OCI-M1 (cell line): ENCODE measurements around the gene FETUB.
A peak's percentile ranks its signal among the peaks of the same experiment; 100 is the strongest.

ENCODE experiments used
- DNase-seq: peaks from one replicate; lab custom pipeline; 2025; lab: John Stamatoyannopoulos, UW

FETUB gene, protein sequence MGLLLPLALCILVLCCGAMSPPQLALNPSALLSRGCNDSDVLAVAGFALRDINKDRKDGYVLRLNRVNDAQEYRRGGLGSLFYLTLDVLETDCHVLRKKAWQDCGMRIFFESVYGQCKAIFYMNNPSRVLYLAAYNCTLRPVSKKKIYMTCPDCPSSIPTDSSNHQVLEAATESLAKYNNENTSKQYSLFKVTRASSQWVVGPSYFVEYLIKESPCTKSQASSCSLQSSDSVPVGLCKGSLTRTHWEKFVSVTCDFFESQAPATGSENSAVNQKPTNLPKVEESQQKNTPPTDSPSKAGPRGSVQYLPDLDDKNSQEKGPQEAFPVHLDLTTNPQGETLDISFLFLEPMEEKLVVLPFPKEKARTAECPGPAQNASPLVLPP

DNA sequence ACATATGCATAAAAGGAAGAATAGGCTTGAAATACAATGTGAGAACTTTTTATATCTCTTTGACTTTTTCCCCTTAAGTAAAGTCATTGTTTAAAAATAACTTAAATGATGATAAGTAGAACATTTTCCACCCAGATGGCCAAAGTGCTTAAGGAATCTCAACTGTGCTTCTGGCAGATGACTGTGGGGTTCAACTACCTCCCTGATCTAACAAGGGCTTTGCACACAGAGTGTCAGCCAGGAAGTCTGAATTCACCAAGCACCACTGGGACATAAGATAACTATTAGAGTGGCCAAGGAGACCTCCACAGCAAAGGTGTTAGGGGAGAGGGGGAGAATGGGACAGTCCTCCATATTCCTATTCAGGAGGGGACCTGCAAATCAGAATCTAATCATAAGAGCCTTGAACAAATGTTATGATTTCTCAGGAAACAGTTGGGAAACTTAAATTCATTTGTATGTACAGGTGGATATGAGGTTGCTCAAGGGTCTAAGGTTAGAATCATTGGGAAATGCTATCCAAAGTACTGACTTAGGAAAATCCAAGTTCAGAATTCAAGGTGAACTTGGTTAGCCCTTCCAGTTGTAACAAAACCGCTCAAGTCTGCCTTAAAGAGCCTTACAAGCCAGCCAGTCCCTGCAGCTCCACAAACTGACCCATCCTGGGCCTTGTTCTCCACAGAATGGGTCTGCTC lies at the start of gene FETUB:
FETUB (plus strand) TSS at position 622 of the 695 bp plus-strand sequence; CDS start at position 684, 62 bp downstream.
- no peak for DNase-seq

DNA sequence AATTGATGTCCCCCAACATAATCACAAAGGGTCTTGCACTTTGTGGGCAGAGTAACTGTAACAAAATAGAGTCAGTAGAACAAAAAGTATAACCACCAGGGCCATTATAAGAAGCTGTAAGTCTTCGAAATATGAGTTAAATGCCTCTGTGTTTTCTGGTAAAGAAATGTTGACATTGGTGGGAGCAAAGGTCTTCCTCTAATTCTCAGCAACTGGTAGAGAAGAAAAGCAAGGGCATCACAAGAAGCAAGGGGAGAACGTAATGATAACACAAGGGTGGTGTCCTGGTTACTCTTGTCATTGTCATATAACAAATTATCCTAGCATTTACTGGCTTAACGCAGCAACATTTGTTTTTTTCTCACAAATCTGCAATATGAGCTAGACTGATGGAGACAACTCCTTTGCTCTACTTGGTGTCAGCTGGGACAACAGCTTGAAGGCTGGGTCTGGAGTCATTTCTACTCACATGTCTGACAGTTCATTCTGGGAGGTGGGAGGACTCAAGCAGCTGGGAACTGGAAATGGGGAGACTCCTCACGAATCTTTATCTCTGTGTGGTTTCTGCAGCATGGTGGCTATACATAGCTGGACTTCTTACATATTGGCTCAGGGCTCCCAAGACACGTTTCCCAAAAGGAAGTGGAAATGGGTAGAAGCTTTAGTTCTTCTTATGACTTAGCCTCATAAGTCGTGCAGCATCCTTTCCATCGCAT lies 49.5 kb upstream of the FETUB start:
- DNase-seq, result no peak

DNA sequence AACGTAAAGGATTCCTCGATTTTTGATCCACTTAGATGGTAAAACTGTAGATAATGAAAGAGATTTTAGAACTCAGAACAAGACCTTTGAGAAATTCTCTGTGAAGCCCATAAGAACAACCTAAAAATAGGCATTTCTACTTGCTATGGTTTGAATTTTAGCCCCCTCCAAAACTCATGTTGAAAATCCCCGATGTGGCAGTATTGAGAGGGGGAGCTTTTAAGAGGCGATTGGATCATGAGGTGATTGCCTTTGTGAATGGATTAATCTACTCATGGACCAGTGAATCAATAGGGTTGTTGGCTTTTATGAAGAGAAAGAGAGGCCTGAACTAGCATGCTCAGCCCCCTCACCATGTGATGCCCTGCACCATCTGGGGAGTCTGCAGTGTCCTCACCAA lies 47.5 kb upstream of the FETUB start:
- no peak for DNase-seq

DNA sequence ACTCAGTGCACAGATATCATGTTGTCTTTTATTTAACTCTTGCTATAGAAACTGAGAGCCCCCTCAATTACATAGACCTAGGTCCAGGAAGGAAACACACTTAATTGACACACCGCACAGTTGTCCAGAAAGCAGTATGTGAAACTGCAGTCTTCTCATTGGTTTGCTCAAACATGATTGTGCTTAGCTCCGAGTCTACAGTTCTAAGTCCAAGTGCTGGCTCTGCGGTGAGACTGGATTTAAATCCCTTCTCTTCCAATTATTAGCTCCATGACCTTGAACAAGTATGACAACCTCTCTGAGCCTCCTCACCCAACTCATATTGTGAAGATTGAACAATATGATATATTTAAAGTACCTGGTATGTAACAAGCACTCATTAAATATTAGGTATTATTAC lies 46.3 kb upstream of the FETUB start:
- DNase-seq, result no peak

DNA sequence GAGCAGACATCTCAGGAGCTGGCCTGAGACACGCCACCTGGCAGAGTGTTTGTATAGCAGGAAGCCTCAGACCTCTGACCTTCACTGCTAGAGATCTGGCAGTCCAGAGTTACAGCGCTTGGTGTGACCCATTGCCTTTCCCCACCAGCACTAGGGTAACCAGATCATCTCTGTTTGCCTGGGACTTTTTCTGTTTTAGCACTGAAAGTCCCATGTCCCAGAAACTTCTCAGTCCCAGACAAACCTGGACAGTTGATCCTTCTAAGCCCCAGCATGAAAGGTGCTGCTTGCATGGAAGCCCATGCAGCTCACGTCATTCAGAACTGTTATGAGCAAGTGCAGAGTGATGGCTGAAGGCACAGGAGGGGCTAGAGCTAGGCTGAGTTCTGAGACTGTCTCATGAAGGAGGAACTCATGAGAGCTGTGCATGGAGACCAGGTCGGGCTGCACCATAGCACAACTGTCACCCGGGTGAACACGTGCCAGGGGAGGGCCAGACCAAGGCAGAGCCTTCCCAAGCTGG lies 45.5 kb upstream of the FETUB start:
- DNase-seq, result no peak

DNA sequence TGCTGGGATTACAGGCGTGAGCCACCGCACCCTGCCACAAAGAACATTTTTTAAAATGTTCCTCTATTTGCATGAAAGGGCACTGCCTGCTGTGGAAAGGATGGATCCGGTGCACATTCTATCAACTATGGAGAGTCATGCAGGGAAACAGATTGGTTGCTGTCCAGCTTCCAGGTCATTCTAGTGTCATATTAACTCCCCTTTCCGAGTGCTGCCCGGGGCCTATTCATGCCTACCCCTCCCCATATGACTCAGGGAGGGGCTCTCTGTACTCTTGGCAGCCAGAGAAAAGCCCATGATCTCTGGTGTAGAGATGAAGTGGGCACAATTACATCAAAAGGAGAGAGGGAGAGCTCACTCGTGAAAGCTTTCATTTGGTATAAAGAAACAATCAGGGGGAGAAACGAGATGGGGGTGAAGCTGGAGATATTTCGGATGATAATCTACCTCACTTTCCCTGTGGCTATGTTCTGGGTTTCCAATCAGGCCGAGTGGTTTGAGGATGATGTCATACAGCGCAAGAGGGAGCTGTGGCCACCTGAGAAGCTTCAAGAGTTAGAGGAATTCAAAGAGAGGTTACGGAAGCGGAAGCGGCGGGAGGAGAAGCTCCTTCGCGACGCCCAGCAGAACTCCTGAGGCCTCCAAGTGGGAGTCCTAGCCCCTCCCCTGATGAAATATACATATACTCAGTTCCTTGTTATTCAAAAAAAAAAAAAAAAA lies 43.5 kb upstream of the FETUB start:
- DNase-seq, result no peak

DNA sequence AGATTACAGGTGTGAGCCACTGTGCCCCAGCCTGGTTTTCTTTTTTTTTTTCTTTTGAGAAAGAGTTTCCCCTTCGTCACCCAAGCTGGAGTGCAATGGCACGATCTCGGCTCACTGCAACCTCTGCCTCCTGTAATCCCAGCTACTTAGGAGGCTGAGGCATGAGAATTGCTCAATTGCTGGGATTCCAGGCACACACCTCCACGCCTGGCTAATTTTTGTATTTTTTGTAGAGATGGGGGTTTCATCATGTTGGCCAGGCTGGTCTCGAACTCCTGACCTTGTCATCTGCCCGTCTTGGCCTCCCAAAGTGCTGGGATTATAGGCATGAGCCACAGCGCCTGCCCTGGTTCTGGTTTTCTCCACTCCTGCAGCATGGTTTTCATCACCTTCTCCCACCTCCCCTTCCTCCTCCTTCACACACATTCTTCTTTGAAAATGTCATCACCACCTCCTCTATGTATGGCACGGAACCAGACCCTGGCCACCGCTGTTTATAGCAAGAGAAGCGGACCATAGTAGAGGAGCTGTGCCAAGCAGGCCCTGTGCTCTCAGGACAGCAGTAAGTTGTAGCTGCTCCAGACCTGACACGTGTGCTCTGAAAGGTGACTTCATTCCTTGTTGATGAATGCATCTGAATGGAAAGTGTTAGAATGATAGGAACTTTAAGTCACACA lies 42.0 kb upstream of the FETUB start:
- DNase-seq, result no peak

DNA sequence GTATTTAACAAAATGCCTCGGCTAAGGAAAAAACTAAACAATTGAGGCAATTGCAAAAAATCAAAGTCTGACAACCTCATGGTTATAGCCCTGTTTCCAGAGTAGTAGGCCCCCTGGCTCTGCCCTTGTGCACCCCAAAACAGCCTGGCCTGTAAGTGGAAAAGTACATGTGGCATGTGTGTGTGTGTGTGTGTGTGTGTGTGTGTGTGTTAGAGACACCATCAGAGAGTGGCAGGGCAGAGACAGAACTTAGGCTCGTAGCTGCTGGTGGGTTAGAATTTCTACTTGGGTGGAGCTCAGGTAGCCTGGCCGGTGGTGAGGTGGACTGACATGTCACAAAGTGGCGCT lies 41.4 kb upstream of the FETUB start:
- DNase-seq, result no peak

DNA sequence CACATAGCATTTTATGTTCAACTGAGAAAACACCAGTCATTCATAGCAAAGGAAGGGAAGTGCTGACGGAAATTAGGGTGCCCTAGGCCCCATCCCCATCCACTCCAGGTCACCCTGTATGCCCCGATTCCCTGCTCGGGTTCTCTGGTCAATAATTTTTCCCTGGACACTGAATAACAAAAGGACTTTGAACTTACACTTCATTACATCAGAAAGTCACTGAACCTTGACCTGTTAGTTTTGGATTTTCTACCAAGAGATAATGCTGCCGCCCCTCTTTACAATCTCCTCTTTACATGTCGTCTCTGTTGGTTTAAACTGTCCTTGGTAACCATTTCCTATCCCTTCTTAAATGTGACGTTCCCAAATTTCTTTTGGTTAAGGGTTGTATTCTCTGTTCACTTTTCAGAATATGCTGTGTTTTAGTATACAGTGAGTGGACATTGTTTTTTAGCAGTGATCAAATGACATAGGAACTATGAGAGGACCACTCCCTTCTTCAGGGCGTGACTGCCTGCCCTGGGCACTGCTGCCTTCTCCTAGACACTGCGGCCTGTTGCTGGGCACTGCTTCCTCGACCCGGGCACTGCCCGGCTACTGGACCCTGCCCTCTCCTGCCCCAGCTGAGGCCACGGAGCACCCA lies 40.9 kb upstream of the FETUB start:
- DNase-seq, result peak; percentile 5

DNA sequence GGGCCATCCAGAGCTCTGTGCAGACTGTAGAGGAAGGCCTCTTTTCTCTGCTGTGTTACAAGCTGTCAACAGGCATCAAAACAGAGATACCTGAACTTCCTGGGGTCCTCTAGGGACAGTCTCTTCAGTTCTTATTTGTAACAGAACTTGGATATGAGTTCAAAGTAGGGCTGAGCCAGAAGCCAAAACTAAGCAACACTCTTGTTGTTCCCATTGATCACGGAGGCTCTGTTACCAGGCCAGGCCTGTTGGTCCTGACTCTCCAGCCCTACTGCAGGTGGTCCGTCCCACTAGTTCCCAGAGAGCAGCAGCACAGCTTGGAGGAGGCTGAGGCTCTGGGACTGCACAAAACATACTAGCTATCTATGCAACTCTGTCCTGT lies 40.4 kb upstream of the FETUB start:
- no peak for DNase-seq

DNA sequence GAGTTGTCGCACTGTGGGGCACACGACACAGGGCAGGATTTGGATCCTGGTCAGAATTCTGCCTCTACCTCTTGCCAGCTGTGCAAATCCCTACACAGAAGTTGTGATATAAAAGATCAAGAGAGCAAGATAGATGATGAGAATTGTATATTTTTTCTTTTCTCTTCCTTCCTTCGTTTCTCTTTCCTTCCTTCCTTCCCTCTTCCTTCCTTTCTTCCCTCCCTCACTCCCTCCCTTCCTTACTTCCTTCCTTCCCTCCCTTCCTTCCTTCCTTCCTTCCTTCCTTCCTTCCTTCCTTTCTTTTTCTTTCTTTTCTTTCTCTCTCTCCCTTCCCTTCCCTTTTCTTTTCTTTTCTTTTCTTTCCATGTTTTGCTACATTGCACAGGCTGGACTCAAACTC lies 39.3 kb upstream of the FETUB start:
- DNase-seq, result no peak

DNA sequence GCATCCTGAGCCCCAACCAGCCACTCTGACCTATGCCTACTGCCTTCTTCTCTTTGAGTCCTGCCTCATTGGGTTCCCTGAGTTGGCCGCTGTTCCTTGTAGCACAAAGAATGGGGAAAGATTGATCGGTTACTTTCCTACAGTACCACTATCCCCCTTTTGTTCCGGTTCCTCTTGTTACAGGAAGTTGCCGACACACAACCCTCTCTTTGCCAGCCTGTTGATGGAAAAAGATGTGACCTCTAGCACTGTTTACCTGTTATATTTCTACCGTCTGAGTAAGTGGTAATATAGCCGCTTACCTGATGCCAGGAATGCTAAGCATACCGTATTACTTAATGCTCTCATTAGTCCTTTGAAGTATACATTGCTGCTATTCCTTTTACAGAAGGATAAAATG lies 37.0 kb upstream of the FETUB start:
- no peak for DNase-seq

DNA sequence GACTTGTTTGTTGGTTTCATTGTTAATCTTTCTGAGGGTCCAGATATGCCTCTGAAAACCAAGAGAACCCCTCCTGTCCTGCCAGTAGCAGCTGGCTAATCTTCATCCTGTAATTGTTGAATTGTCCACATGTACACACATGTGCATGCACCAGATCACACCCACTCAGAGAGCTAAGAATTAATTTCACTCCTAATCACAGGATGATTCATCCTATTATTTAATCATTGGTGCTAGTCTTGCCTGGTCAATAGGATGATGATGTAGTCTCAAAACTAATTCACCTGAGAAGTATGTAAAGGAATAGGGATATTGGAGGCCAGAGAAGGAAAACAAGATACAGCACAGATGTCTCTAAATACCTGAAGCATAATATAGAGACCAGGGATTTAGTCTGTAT lies 35.1 kb upstream of the FETUB start:
- no peak for DNase-seq

DNA sequence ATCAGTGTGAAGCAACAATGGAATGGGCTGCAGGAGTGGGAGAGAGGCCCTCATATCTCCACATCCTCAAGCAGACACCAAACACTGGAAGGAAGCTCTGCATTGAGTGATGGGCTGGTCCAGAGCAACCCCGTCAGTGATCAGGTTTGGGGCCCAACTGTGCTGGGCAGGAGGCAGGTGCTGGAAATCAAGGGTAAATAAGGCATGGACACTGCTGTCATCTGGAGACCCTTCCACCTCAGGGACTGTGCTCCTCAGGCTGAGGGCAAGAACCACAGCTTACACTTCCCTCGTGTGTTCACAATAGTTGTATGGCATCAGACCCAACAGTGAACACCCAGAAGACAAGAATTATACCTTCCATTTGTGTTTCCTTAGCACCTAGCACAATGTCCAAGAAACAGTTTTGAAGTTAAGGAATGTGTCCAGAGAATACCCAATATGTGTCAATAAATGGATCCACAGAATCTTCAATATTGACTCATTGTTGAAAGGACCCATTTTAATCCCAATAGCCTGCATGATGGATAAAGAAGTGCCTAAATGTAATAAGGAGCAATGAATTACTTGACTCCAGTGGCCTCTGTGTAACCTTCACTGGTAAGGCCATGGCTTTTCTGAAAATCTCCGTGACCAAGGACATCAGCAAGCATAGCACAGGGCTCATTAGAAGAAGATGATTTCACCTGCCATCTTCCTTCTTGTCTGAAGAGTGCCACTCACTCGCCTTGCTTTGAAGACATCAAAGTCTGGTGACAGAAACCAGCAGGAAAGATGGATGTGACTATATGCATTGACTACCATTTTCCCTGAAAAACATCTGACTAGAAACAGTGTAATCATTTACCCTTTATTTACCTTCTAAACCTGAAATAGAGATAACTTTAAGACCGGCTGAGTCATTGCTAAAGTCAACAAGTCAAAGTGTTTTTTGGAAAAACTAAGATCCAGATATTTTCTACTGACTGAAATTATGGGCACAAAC lies 34.3 kb upstream of the FETUB start:
- DNase-seq, result no peak

DNA sequence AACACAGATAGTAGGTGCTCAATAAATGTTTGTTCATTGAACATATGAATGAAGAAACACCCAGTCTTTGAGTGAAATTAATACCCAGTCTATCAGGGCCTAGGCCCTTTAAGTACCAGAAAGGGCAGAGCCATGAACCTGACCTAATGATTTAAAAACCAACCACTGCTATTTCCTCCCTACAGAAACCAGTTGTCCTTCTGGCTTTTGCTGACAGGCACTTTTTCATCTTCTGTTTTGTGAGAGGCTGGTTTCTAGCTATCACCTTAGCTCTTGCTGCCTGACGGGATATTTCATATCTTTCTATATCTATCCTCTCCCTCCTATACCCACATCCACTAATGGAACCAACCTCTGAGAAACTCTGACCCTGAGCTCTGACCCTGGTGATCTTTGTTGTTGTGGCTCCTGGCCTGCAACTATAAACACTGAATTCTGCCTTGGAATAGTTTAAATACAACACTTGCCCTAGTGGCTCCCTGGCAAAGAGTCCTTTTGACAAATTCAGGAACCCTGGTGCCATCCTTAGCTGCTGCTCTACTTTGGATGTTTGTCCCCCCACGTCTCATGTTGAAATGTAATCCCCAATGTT lies 31.5 kb upstream of the FETUB start:
- no peak for DNase-seq

DNA sequence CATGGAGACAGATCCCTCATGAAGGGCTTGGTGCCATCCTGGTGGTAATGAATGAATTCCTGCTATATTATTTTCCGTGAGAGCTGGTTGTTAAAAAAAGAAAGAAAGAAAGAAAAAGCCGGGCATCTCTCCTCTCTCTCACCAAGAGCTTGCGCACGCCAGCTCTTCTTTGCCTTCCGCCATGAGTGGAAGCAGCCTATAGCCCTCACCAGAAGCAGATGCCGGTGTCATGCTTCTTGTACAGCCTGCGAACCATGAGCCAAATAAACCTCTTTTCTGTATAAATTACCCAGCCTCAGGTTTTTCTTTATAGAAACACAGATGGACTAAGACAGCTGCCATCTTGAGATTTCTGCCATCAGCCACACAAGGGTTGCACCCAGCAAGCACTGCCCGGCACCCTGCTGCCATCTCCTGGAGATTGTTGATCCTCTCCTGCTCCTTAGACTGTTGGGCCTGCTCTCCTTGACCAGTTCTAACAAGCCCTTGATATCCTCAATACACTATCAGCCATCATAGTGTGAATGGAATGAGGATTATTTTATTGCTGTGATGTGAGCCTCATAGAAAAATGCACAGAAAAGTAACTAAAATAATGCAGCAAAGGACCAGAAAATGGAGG lies 30.8 kb upstream of the FETUB start:
- DNase-seq, result peak; percentile 30

DNA sequence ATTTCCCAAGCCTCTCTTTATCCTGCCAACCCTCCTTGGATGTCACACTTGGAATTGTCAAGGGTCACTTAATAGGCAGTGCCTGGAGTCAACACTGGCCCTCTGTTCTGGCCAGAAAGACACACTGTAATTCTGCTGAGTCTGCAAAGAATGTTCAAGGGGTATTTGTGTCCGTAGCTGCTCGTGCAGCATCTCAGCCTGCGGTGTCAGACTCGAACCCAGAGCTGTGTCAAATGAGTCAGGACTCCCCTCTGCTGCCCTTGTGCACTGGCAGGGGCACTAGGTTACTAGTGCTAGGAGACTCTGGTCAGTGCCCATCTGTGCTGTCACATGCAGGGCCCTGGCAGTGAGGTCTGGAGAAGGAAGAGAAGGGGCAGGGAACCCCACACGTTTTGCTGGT lies 28.1 kb upstream of the FETUB start:
- no peak for DNase-seq

DNA sequence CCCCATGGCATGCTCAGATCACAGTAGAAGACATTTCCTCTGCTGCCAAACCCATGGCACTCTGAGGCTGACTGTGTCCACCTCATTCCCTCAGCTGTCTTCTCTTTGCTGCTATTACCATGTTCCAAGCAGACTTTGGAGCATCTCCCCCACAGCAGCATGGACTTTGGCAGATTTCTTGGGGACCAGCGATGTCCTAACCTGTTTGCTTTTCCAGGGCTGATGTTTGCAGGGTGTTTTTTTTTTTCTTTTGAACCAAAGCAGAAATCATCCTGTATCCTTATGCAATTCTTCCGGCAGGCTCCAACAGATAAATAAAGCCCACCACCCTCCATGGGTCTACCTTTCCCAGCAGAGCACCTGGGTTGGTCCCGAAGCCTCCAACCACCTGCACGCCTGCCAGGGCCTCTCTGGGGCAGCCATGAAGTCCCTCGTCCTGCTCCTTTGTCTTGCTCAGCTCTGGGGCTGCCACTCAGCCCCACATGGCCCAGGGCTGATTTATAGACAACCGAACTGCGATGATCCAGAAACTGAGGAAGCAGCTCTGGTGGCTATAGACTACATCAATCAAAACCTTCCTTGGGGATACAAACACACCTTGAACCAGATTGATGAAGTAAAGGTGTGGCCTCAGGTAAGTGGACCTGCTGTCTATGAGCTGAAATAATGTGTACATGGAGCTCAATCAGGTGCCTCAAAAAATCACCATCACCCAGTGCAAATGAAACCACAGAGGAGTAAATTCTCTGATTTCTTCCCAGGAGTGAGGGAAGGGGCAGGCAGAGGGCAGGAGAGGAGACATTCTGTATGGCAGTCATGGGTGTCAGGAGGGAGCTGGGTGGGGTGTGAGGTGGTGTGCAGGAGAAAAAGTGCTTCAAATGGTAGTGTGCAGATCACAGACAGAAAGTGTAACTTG lies 27.2 kb upstream of the FETUB start, which contains the start of gene AHSG:
AHSG (plus strand) TSS at position 340 of the 916 bp plus-strand sequence; CDS start at position 422, 82 bp downstream.
- no peak for DNase-seq
